Epithelial cell of esophagus (primary cell): ENCODE data around the gene GIT1.

Source experiments
- DNase-seq: peaks from one replicate; pipeline ENCODE4 v3.0.0; 2010; ENCODE audit warnings: low read depth
- H3K4me3 ChIP-seq: 2 replicates; pipeline ENCODE4 v1.5.1; 2011; ENCODE audit warnings: mild to moderate bottlenecking, low read length, control low read depth
- CTCF ChIP-seq: IDR thresholded peaks from 2 replicates; pipeline ENCODE4 v1.5.1; 2011; ENCODE audit warnings: low read depth, mild to moderate bottlenecking, low read length, control low read depth, inconsistent platforms; ENCODE audit not compliant: insufficient read depth; ENCODE audit errors: missing control alignments

The GIT1 gene

GRCh38 chr17:29557739-29558116 is 31.7 kb downstream of the GIT1 start:
- no peak for DNase-seq
- H3K4me3 ChIP-seq = no peak overlapping the region
- TF ChIP-seq CTCF = no peak

- no peak for TF ChIP-seq CTCF
- H3K4me3 ChIP-seq = no peak overlapping the region
- DNase-seq = peak; percentile 50
Measured at GRCh38 chr17:29557085-29557738, 32.2 kb downstream of the GIT1 start.

- no peak for DNase-seq
- TF ChIP-seq CTCF = no peak
- H3K4me3 ChIP-seq = no peak overlapping the region
Measured at GRCh38 chr17:29555840-29556239, 33.6 kb downstream of the GIT1 start.

GRCh38 chr17:29549177-29549923 is 40.1 kb downstream of the GIT1 start:
- no peak overlapping the region for H3K4me3 ChIP-seq
- DNase-seq = no peak
- no peak for TF ChIP-seq CTCF

GRCh38 chr17:29546830-29547229 is 42.6 kb downstream of the GIT1 start:
- no peak overlapping the region for H3K4me3 ChIP-seq
- no peak for DNase-seq
- TF ChIP-seq CTCF = no peak

- TF ChIP-seq CTCF = no peak
- no peak for DNase-seq
- no peak overlapping the region for H3K4me3 ChIP-seq
Measured at GRCh38 chr17:29546085-29546484, 43.4 kb downstream of the GIT1 start.

- no peak for TF ChIP-seq CTCF
- no peak overlapping the region for H3K4me3 ChIP-seq
- no peak for DNase-seq
Measured at GRCh38 chr17:29544066-29544465, 45.4 kb downstream of the GIT1 start.
